WTC11 (cell line): Measurements from ENCODE around the gene MRGPRX2.

ENCODE experiments used
- TF ChIP-seq, protein P1 (sequence below): sonication (generic); formaldehyde crosslinking; IDR thresholded peaks from 2 replicates; pipeline ENCODE4 v1.8.0; 2022; ENCODE audit warnings: mild to moderate bottlenecking, missing genetic modification reagents
- TF ChIP-seq, protein P2 (sequence below): fragments of 200-600 bp; IDR thresholded peaks from 2 replicates; pipeline ENCODE4 v1.8.0; 2022; ENCODE audit warnings: antibody characterized with exemption

DNA sequence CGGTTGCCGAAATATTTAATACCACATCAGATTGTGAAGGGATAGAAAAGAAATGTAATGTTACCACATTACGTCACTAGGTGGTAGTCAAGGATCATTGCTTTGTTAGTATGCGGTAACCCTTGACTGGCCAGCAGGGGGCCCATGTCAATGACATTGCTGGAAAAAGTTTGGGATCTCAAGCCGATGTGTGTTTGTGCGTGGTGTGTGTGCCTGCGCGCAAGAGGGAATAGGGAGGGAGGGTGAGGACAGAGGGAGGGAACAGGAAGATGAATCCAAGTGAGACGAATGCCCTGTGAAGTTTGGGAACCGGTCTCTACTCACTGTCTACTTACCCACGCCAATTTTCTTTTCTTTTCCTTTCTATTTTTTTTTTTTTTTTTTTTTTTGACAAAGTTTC, 10.7 kb upstream of the MRGPRX2 start:
- TF ChIP-seq, protein P1, sequence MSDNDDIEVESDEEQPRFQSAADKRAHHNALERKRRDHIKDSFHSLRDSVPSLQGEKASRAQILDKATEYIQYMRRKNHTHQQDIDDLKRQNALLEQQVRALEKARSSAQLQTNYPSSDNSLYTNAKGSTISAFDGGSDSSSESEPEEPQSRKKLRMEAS (CRISPR knock-in tag) = no peak
- TF ChIP-seq, protein P2, sequence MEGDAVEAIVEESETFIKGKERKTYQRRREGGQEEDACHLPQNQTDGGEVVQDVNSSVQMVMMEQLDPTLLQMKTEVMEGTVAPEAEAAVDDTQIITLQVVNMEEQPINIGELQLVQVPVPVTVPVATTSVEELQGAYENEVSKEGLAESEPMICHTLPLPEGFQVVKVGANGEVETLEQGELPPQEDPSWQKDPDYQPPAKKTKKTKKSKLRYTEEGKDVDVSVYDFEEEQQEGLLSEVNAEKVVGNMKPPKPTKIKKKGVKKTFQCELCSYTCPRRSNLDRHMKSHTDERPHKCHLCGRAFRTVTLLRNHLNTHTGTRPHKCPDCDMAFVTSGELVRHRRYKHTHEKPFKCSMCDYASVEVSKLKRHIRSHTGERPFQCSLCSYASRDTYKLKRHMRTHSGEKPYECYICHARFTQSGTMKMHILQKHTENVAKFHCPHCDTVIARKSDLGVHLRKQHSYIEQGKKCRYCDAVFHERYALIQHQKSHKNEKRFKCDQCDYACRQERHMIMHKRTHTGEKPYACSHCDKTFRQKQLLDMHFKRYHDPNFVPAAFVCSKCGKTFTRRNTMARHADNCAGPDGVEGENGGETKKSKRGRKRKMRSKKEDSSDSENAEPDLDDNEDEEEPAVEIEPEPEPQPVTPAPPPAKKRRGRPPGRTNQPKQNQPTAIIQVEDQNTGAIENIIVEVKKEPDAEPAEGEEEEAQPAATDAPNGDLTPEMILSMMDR = peak; percentile 83
